OCI-LY3 (cell line): ENCODE results near the gene MAPK8.

Experiments used
- H2AFZ ChIP-seq: fragments of 200-600, 300-600 bp; shearing (Covaris generic); 2 replicates; pipeline ENCODE4 v1.6.0; 2014; ENCODE audit warnings: antibody characterized with exemption, low read depth, low read length
- H3K27ac ChIP-seq: fragments of 200-600, 300-600 bp; sonication (generic); 2 replicates; pipeline ENCODE4 v1.5.1; 2014; ENCODE audit warnings: mild to moderate bottlenecking, low read length, moderate library complexity, mixed read lengths
- H3K27me3 ChIP-seq: fragments of 200-600, 300-600 bp; sonication (generic); 2 replicates; pipeline ENCODE4 v1.6.1; 2014; ENCODE audit warnings: low read depth, low read length, mixed read lengths
- H3K36me3 ChIP-seq: fragments of 200-600, 300-600 bp; sonication (generic); replicated peaks from 2 replicates; pipeline ENCODE3; 2014; ENCODE audit warnings: low read depth, low read length, mixed read lengths
- H3K4me1 ChIP-seq: fragments of 300-600, 200-600 bp; sonication (generic); 2 replicates; pipeline ENCODE4 v1.6.1; 2014; ENCODE audit warnings: low read length, mixed read lengths
- H3K4me2 ChIP-seq: fragments of 200-600, 300-600 bp; sonication (generic); 2 replicates; pipeline ENCODE4 v1.6.1; 2014; ENCODE audit warnings: low read length, mixed read lengths
- H3K4me3 ChIP-seq: fragments of 300-600, 200-600 bp; sonication (generic); 2 replicates; pipeline ENCODE4 v1.5.1; 2014; ENCODE audit warnings: antibody characterized with exemption, mild to moderate bottlenecking, low read length, moderate library complexity
- H3K79me2 ChIP-seq: fragments of 300-600, 200-600 bp; shearing (Covaris generic); 2 replicates; pipeline ENCODE4 v1.6.1; 2014; ENCODE audit warnings: mild to moderate bottlenecking, low read length, mixed read lengths
- H3K9ac ChIP-seq: fragments of 300-600, 200-600 bp; shearing (Covaris generic); 2 replicates; pipeline ENCODE4 v1.6.0; 2014; ENCODE audit warnings: mild to moderate bottlenecking, low read length, moderate library complexity
- H3K9me3 ChIP-seq: fragments of 200-600, 300-600 bp; shearing (Covaris generic); 2 replicates; pipeline ENCODE4 v1.6.1; 2014; ENCODE audit warnings: low read length, mixed read lengths; ENCODE audit not compliant: insufficient read depth
- H4K20me1 ChIP-seq: fragments of 200-600, 300-600 bp; sonication (generic); 2 replicates; pipeline ENCODE4 v1.6.1; 2016; ENCODE audit warnings: low read length, mixed read lengths; ENCODE audit not compliant: insufficient read depth
- CTCF ChIP-seq: fragments of 200-600, 300-600 bp; sonication (generic); IDR thresholded peaks from 2 replicates; pipeline ENCODE4 v1.5.1; 2014; ENCODE audit warnings: antibody characterized with exemption, low read length, low read depth
- EZH2phosphoT487 ChIP-seq: fragments of 200-600 bp; shearing (Covaris generic); IDR thresholded peaks from 2 replicates; pipeline ENCODE4 v1.6.1; 2018; ENCODE audit warnings: antibody characterized with exemption, mixed run types, low read depth

MAPK8 gene

GRCh38 chr10:48475943-48476278 lies 169.4 kb downstream of the MAPK8 start:
- Histone ChIP-seq H3K4me3 (no peak overlapping the region), H3K9ac (no peak overlapping the region), H2AFZ (no peak overlapping the region), H3K36me3 (no peaks in the 10 kb centered on the region), H3K27ac (no peak overlapping the region), H4K20me1 (no peaks in the 10 kb centered on the region), H3K79me2 (no peaks in the 10 kb centered on the region), H3K9me3 (no peaks in the 10 kb centered on the region), H3K4me1 (no peaks in the 10 kb centered on the region), H3K4me2 (no peak overlapping the region), H3K27me3 (peaks cover 6% of the 10 kb centered on the region; the same call in 1 of the 2 replicates)
- TF ChIP-seq EZH2phosphoT487: no peak
- no peak for TF ChIP-seq CTCF

- Histone ChIP-seq H3K9me3 (no peaks in the 10 kb centered on the region), H3K79me2 (no peaks in the 10 kb centered on the region), H3K27me3 (peaks cover 6% of the 10 kb centered on the region; the same call in 1 of the 2 replicates), H3K9ac (no peak overlapping the region), H2AFZ (no peak overlapping the region), H3K4me3 (no peak overlapping the region), H3K4me2 (no peak overlapping the region), H3K27ac (no peak overlapping the region), H4K20me1 (no peaks in the 10 kb centered on the region), H3K36me3 (no peaks in the 10 kb centered on the region), H3K4me1 (no peaks in the 10 kb centered on the region)
- no peak for TF ChIP-seq EZH2phosphoT487
- no peak for TF ChIP-seq CTCF
Observed at GRCh38 chr10:48476279-48476982, 170.0 kb downstream of the MAPK8 start.

- Histone ChIP-seq H3K79me2 (no peaks in the 10 kb centered on the region), H3K36me3 (no peaks in the 10 kb centered on the region), H4K20me1 (no peaks in the 10 kb centered on the region), H2AFZ (no peak overlapping the region), H3K4me3 (no peak overlapping the region), H3K9me3 (no peaks in the 10 kb centered on the region), H3K27me3 (peaks cover 6% of the 10 kb centered on the region; the same call in 1 of the 2 replicates), H3K4me2 (no peak overlapping the region), H3K9ac (no peak overlapping the region), H3K4me1 (no peaks in the 10 kb centered on the region), H3K27ac (no peak overlapping the region)
- TF ChIP-seq EZH2phosphoT487 (no peak), CTCF (no peak)
Observed at GRCh38 chr10:48477141-48477540, 170.7 kb downstream of the MAPK8 start.

- Histone ChIP-seq H2AFZ (no peak overlapping the region), H3K36me3 (no peaks in the 10 kb centered on the region), H3K27me3 (peaks cover 6% of the 10 kb centered on the region; the same call in 1 of the 2 replicates), H4K20me1 (no peaks in the 10 kb centered on the region), H3K79me2 (no peaks in the 10 kb centered on the region), H3K4me3 (no peak overlapping the region), H3K4me1 (no peaks in the 10 kb centered on the region), H3K9me3 (no peaks in the 10 kb centered on the region), H3K4me2 (no peak overlapping the region), H3K27ac (no peak overlapping the region), H3K9ac (no peak overlapping the region)
- no peak for TF ChIP-seq CTCF
- TF ChIP-seq EZH2phosphoT487: no peak
Observed at GRCh38 chr10:48477616-48478015, 171.1 kb downstream of the MAPK8 start.
